SU-DHL-6 (cell line): ENCODE measurements around the gene PPP6R2.

Experiments used
- EZH2phosphoT487 ChIP-seq: fragments of 200-600 bp; sonication (generic), shearing (Covaris generic); conservative IDR thresholded peaks from 2 replicates; pipeline ENCODE4 v1.6.1; 2018; ENCODE audit warnings: mild to moderate bottlenecking, antibody characterized with exemption, low read length, moderate library complexity, mixed read lengths
- TF ChIP-seq, protein P1 (sequence below): fragments of 200-600 bp; sonication (generic); IDR thresholded peaks from one replicate; pipeline ENCODE4 v1.5.1; 2017; ENCODE audit warnings: antibody characterized with exemption, mild to moderate bottlenecking, low read length, moderate library complexity; ENCODE audit not compliant: insufficient read depth, poor library complexity, severe bottlenecking

DNA sequence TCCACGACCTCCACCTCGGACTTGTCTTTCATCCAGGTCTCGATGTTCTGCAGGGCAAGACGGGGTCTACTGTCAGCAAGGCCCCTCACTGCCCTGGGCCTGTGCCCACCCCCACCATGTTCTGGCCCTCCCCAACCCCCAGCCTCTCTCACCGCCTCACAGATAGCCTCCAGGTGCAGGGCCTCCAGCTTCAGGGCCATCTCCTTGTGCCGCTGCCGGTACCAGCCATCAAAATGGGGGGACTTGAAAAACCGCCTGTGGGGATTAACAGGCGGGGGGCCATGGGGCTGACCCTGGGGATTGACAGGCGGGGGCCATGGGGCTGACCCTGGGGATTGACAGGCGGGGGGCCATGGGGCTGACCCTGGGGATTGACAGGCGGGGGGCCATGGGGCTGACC, 30.8 kb upstream of the PPP6R2 start:
- TF ChIP-seq, protein P1, sequence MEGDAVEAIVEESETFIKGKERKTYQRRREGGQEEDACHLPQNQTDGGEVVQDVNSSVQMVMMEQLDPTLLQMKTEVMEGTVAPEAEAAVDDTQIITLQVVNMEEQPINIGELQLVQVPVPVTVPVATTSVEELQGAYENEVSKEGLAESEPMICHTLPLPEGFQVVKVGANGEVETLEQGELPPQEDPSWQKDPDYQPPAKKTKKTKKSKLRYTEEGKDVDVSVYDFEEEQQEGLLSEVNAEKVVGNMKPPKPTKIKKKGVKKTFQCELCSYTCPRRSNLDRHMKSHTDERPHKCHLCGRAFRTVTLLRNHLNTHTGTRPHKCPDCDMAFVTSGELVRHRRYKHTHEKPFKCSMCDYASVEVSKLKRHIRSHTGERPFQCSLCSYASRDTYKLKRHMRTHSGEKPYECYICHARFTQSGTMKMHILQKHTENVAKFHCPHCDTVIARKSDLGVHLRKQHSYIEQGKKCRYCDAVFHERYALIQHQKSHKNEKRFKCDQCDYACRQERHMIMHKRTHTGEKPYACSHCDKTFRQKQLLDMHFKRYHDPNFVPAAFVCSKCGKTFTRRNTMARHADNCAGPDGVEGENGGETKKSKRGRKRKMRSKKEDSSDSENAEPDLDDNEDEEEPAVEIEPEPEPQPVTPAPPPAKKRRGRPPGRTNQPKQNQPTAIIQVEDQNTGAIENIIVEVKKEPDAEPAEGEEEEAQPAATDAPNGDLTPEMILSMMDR = no peak
- TF ChIP-seq EZH2phosphoT487 = no peak
